Activated CD4-positive, CD25-positive, alpha-beta regulatory T cell (primary cell): ENCODE measurements around the gene ERC2.

Source experiments
- DNase-seq, 4 experiments: peaks; one replicate each; lab custom pipeline; 2025; lab: John Stamatoyannopoulos, UW

The ERC2 gene

GRCh38 chr3:55675478-55675877 lies 792.8 kb downstream of the ERC2 start:
- no peak for DNase-seq

GRCh38 chr3:55673764-55674163 lies 794.5 kb downstream of the ERC2 start:
- DNase-seq, result no peak

GRCh38 chr3:55669133-55669532 lies 799.1 kb downstream of the ERC2 start:
- no peak for DNase-seq

- no peak for DNase-seq
Measured at GRCh38 chr3:55668359-55668758, 799.9 kb downstream of the ERC2 start.

GRCh38 chr3:55664387-55664786 lies 803.9 kb downstream of the ERC2 start:
- DNase-seq, result no peak

GRCh38 chr3:55662683-55663082 lies 805.6 kb downstream of the ERC2 start:
- DNase-seq, result no peak

- no peak for DNase-seq
Measured at GRCh38 chr3:55661571-55661970, 806.7 kb downstream of the ERC2 start.

GRCh38 chr3:55661141-55661540 lies 807.1 kb downstream of the ERC2 start:
- no peak for DNase-seq

- DNase-seq, result no peak
Measured at GRCh38 chr3:55660642-55661041, 807.6 kb downstream of the ERC2 start.

- no peak for DNase-seq
Measured at GRCh38 chr3:55659701-55660100, 808.6 kb downstream of the ERC2 start.

GRCh38 chr3:55658690-55659562 lies 809.3 kb downstream of the ERC2 start:
- no peak for DNase-seq

GRCh38 chr3:55658270-55658669 lies 810.0 kb downstream of the ERC2 start:
- no peak for DNase-seq

GRCh38 chr3:55655544-55655943 lies 812.7 kb downstream of the ERC2 start:
- no peak for DNase-seq

- no peak for DNase-seq
Measured at GRCh38 chr3:55654123-55654760, 814.0 kb downstream of the ERC2 start.

- DNase-seq, result no peak
Measured at GRCh38 chr3:55651011-55651410, 817.3 kb downstream of the ERC2 start.

GRCh38 chr3:55650011-55650410 lies 818.3 kb downstream of the ERC2 start:
- no peak for DNase-seq

GRCh38 chr3:55649554-55649953 lies 818.7 kb downstream of the ERC2 start:
- DNase-seq, result no peak

GRCh38 chr3:55648591-55649318 lies 819.5 kb downstream of the ERC2 start:
- no peak for DNase-seq

GRCh38 chr3:55647670-55648069 lies 820.6 kb downstream of the ERC2 start:
- DNase-seq, result no peak

- no peak for DNase-seq
Measured at GRCh38 chr3:55647063-55647462, 821.2 kb downstream of the ERC2 start.

GRCh38 chr3:55646121-55646520 lies 822.1 kb downstream of the ERC2 start:
- no peak for DNase-seq

GRCh38 chr3:55645422-55645821 lies 822.8 kb downstream of the ERC2 start:
- DNase-seq, result no peak

- DNase-seq, result no peak
Measured at GRCh38 chr3:55643283-55643682, 825.0 kb downstream of the ERC2 start.
